Measurements from ENCODE around the gene OR11H12.
"Not testable (repeated sequence)": the region's sequence is repeated elsewhere in the genome, so short reads cannot be mapped to it uniquely, and the experiment has no call there.

The OR11H12 gene, protein sequence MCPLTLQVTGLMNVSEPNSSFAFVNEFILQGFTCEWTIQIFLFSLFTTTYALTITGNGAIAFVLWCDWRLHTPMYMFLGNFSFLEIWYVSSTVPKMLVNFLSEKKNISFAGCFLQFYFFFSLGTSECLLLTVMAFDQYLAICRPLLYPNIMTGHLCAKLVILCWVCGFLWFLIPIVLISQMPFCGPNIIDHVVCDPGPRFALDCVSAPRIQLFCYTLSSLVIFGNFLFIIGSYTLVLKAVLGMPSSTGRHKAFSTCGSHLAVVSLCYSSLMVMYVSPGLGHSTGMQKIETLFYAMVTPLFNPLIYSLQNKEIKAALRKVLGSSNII

DNA sequence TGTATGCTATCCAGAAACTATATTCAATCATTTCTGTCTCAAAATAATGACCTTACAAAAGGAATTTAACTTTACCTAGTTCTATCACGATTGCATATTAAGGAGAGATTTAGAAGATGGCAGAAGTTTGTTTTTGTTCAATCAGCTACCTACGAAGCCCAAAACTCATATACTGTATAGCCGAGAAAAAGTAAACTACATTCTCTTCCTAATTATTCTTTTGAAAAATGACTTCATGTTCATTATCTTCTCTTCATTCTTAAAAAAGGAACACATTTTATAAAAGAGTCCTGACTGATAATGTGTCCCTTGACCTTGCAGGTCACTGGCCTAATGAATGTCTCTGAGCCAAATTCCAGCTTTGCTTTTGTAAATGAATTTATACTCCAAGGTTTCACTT is at the start of gene OR11H12:
Gene OR11H12 (plus strand): TSS at position 301 of the 400 bp plus-strand sequence. CDS start 0 bp downstream, at position 301.
- DNase-seq = not testable (repeated sequence)

DNA sequence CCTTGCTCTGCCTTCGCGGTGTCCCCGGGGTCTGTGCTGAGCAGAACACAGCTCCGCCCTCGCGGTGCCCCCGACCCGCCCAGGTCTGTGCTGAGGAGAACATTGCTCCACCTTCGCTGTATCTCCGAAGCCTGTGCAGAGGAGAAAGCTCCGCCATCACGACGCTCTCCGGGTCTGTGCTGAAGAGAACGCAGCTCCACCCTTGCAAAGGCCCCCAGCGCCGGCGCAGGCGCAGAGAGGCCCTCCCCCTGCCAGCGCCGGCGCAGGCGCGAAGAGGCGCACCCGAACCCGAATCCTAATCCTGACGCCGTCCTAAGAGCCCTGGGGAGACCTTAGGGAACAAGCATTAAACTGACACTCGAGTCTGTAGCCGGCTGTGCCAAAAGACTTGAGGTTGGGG is 18.0 kb upstream of the OR11H12 start:
- not testable (repeated sequence) for DNase-seq

DNA sequence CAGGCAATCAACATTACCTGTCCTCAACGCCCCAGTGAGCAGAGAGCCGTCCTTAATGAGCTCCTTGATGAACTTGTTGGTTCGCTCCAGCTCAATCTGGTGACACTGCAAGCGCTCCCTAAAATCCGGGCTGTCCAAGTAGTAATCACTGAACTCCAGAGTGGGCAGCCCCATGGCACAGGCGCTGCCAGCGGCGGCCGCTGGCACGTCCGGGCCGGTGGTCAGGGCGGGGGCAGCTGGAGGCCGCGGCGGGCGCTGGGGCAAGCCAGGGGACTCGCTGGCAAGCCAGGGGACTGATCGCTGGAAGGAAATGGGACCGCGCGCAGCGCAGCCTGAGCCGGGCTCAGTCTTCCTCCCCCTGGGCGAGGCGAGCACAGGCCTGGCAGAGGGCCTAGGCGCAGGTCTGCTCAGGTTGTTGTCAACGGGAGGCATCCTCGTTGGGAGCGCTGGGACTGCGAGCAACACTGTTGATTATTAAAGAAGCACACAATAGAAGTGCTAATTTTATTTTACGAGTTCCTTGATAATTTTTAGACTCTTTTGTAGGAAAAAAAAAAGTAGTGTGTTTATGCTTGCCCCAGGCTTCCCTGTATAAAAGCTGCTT is 25.8 kb downstream of the OR11H12 start:
- not testable (repeated sequence) for DNase-seq

DNA sequence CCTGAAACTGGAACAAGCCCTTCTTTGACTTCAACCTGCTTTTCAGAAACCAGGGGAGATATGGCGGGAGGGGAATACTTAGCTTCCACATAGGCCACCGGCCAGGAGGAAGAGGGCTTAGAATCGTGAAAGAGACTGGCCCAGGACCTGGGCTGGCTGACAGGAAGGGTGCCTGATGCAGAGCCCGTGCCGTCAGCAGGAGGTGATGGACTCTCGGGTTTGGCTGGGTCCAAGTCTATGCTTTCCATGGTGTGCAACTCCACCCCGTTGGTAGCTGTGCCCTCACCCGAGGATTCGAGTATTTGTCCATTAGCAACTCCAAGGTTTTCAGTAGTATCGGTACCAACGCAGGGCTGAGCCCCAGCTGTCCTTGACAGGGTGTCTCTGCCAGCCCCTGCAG is 35.1 kb downstream of the OR11H12 start:
- DNase-seq = not testable (repeated sequence)

DNA sequence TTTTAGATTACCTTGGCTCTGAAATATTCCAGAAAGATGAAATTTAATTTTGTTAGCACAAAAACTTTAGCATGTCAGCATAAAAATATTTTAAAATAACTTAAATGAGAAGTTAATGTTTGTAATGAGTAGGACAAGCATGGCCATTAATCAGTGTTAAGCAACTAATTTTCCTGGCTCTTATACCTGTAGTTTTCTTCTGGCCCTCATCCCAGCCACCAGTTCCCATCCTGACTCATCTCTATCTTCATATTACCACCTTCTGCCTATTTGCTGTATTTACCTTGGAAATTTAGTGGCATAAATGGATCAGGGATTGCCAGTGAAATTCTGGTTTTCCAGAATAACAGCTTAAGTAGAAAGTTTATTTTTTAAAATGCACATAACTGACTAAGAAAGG is 37.1 kb downstream of the OR11H12 start:
- DNase-seq = not testable (repeated sequence)

DNA sequence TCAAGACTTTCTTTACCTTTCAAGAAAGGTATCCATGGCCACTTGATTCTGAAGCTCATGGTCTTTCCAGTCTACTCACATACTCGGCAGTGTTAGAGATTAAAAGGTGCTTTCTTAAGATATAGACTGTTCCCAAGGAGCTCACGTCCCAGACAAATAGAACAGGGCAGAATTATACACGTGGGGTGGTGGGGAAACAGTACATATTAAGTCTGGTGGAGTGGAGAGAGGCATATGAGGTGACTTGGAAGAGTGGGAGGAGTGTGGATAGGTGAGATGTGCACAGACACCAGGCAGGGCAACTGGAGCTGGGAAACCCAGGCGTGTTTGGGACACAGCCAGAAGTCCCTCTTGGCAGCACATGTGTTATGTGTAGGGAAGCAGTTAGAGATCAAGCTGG is 37.9 kb downstream of the OR11H12 start:
- not testable (repeated sequence) for DNase-seq

DNA sequence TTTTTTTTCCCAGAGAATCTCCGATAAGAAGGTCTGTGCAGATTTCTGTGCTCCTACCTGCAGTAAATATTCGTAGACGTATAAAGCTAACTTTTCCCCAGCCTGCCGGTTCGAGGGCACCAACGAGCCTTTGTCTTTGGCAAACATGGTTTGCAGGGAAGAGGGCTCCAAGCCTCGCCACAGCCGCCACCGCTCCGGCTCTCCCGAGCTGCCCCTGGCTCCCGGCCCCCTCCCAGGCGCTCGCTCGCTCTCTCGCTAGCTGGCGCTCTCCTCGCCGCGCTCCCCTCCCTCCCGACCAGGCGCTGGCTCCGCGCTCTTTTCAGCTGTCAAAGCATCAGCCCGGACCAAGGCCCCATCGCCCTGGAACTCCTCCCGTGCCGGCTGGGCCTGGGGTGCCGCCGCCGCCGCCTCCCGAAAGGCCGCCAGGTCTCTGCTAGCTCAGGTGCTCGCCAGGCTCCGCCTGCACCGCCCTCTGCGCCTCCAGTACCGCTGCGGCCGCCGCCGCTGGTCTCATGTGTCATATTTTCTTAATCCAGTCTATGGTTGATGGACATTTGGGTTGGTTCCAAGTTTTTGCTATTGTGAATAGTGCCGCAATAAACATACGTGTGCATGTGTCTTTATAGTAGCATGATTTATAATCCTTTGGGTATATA is 45.3 kb downstream of the OR11H12 start:
- DNase-seq = not testable (repeated sequence)

All from suppressor macrophage treated with lipopolysaccharide for 1 hour (primary cell).